ENCODE results near the gene GPR173.
A peak's percentile ranks its signal among the peaks of the same experiment; 100 is the strongest.

The GPR173 gene

GRCh38 chrX:53071604-53072417 lies 23.2 kb downstream of the GPR173 start:
- DNase-seq = peak; percentile 62

- DNase-seq = no peak
Measured at GRCh38 chrX:53072418-53073114, 24.0 kb downstream of the GPR173 start.

GRCh38 chrX:53073115-53073586 lies 24.6 kb downstream of the GPR173 start:
- no peak for DNase-seq

- DNase-seq = no peak
Measured at GRCh38 chrX:53075011-53075410, 26.4 kb downstream of the GPR173 start.

- no peak for DNase-seq
Measured at GRCh38 chrX:53076671-53077070, 28.1 kb downstream of the GPR173 start.

GRCh38 chrX:53077207-53078197 lies 28.9 kb downstream of the GPR173 start:
- DNase-seq = no peak

GRCh38 chrX:53078943-53079342 lies 30.4 kb downstream of the GPR173 start:
- no peak for DNase-seq

- no peak for DNase-seq
Measured at GRCh38 chrX:53080628-53081580, 32.3 kb downstream of the GPR173 start.

- peak; percentile 97 for DNase-seq
Measured at GRCh38 chrX:53081925-53082772, 33.6 kb downstream of the GPR173 start, which contains the start of gene TSPYL2. Gene TSPYL2, plus strand, starts transcription at chrX:53082367. Its CDS starts 132 bp downstream, at chrX:53082499.

- no peak for DNase-seq
Measured at GRCh38 chrX:53082773-53083616, 34.4 kb downstream of the GPR173 start.

- DNase-seq = no peak
Measured at GRCh38 chrX:53084043-53084570, 35.5 kb downstream of the GPR173 start.

GRCh38 chrX:53084863-53085262 lies 36.3 kb downstream of the GPR173 start:
- DNase-seq = no peak

GRCh38 chrX:53085661-53086229 lies 37.2 kb downstream of the GPR173 start:
- DNase-seq = no peak

- DNase-seq = no peak
Measured at GRCh38 chrX:53086464-53086863, 37.9 kb downstream of the GPR173 start.

- no peak for DNase-seq
Measured at GRCh38 chrX:53087388-53087831, 38.8 kb downstream of the GPR173 start.

GRCh38 chrX:53088136-53088974 lies 39.8 kb downstream of the GPR173 start:
- DNase-seq = peak; percentile 88

- DNase-seq = no peak
Measured at GRCh38 chrX:53089224-53089842, 40.7 kb downstream of the GPR173 start.
